ENCODE results near the gene MNT.

DNA sequence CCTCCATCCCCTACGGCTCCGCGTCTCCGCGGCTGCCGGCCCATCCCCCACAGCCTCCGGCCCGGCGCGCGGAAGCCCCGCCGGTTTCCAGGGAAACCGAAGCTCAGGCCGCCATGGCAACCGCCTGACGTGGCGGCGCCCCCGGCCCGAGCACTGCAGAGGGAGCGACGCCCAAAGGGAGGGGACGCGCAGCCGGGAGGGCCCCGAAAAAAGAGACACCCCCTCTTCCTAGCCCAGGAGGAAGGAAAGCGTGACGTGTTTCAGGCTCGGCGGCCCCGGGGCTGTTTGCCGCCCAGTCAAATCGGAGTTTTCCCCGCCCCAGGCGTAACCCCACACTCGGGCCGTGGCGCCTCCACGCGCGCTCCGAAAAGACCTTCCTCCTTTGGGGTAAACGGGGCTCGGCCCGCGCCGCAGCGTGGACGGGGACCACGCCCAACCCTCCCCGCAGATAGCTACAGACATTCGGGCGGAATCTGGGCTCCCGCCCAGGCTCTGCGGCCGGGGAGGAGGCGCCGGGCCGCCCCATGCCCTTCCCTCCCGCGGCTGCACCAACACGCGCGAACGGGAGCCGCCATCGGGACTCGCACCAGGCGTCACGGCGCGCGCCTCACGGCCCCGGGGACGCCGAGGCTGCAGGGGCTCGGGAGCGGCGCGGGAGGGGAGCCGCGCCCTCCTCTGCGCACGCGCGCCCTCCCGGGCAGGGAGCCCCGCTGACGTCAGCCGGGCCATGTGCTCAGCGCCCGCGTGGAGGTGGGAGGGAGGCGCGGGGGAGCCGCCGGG lies 7.5 kb downstream of the MNT start:
- TF ChIP-seq GATA2 (IDR thresholded peaks at IDR 0.05; ENCODE audit: low read depth, low read length) (no peak), GATA3 (IDR thresholded peaks at IDR 0.05; ENCODE audit: low read depth, low read length) (no peak)

All from SH-SY5Y (cell line).